ENCODE data around the gene BST1. TPM values are rescaled to one million over a fixed set of nuclear protein-coding genes. Genes with fewer than 3 reads are reported as not detected.
A peak's percentile ranks its signal among the peaks of the same experiment; 100 is the strongest.

Gene BST1
- polyA plus RNA-seq, 3 donors = 140 to 297 (median 266) TPM

GRCh38 chr4:15672101-15672500 lies 30.8 kb upstream of the BST1 start:
- no peaks in the 10 kb centered on the region for H3K36me3 ChIP-seq (replicated peaks in 1 of 2; ENCODE audit: control insufficient read depth in 1 of 2, insufficient read depth in 2 of 2, low read length in 2 of 2)
- no CpG with 5 or more reads among the region's 3 CpGs for WGBS (ENCODE audit: insufficient coverage)
- no peaks in the 10 kb centered on the region for H4K20me1 ChIP-seq (ENCODE audit: insufficient read depth, low read length)
- no peak overlapping the region for H3K9ac ChIP-seq (ENCODE audit: insufficient read depth, low read length, poor library complexity, severe bottlenecking)
- Mint-ChIP-seq H3K27me3 (ENCODE audit: low read depth in 3 of 3) (no peaks in the 10 kb centered on the region), H3K4me3 (no peak overlapping the region), H3K27ac (peak overlapping the region in 5 of 7 donors; percentile 4 to 76 (median 61)), H3K9me3 (peaks cover 0 to 5% (median 0%) of the 10 kb centered on the region in 7 donors), H3K36me3 (peaks cover 9 to 12% of the 10 kb centered on the region in 2 donors), H3K4me1 (peaks cover 63% of the 10 kb centered on the region)
- no peak for TF ChIP-seq CTCF (IDR thresholded peaks at IDR 0.05)
- no peak for DNase-seq
- no peak overlapping the region for H3K4me2 ChIP-seq (replicated peaks; ENCODE audit: extremely low read depth, low read length, poor library complexity, severe bottlenecking)
- H3K27me3 ChIP-seq (ENCODE audit: control insufficient read depth in 2 of 2, insufficient read depth in 2 of 2, low read length in 2 of 2) = no peaks in the 10 kb centered on the region
- H3K4me1 ChIP-seq (ENCODE audit: control insufficient read depth in 1 of 2, insufficient read depth in 2 of 2, low read length in 2 of 2) = peaks cover 45 to 72% of the 10 kb centered on the region in 2 donors
- H3K4me3 ChIP-seq (replicated peaks in 1 of 3; ENCODE audit: low read depth in 2 of 3, low read length in 3 of 3) = no peak overlapping the region
- H3K9me3 ChIP-seq (replicated peaks in 1 of 2; ENCODE audit: control insufficient read depth in 1 of 2, insufficient read depth in 1 of 2, low read length in 2 of 2) = no peaks in the 10 kb centered on the region
- H3K27ac ChIP-seq (ENCODE audit: low read depth in 1 of 2, low read length in 2 of 2) = peak overlapping the region in 1 of 2 donors; percentile 39
- no peak overlapping the region for H2AFZ ChIP-seq (ENCODE audit: insufficient read depth, low read depth, low read length, poor library complexity, severe bottlenecking)
- H3K79me2 ChIP-seq (ENCODE audit: insufficient read depth, low read length) = peaks cover 100% of the 10 kb centered on the region
- intact Hi-C loops (cut with micrococcal nuclease) = no loop called here

GRCh38 chr4:15673337-15673736 lies 29.5 kb upstream of the BST1 start:
- H3K9me3 ChIP-seq (replicated peaks in 1 of 2; ENCODE audit: control insufficient read depth in 1 of 2, insufficient read depth in 1 of 2, low read length in 2 of 2) = no peaks in the 10 kb centered on the region
- no peak overlapping the region for H2AFZ ChIP-seq (ENCODE audit: insufficient read depth, low read depth, low read length, poor library complexity, severe bottlenecking)
- no peaks in the 10 kb centered on the region for H4K20me1 ChIP-seq (ENCODE audit: insufficient read depth, low read length)
- H3K4me3 ChIP-seq (replicated peaks in 1 of 3; ENCODE audit: low read depth in 2 of 3, low read length in 3 of 3) = peak overlapping the region in 1 of 3 experiments; percentile 43
- no peak for TF ChIP-seq CTCF (IDR thresholded peaks at IDR 0.05)
- peaks cover 4 to 6% of the 10 kb centered on the region in 2 donors for H3K36me3 Mint-ChIP-seq
- no peak overlapping the region for H3K9ac ChIP-seq (ENCODE audit: insufficient read depth, low read length, poor library complexity, severe bottlenecking)
- no peak overlapping the region for H3K4me3 Mint-ChIP-seq
- no peak for DNase-seq
- peaks cover 50 to 72% of the 10 kb centered on the region in 2 donors for H3K4me1 ChIP-seq (ENCODE audit: control insufficient read depth in 1 of 2, insufficient read depth in 2 of 2, low read length in 2 of 2)
- H3K4me1 Mint-ChIP-seq = peaks cover 67% of the 10 kb centered on the region
- peaks cover 100% of the 10 kb centered on the region for H3K79me2 ChIP-seq (ENCODE audit: insufficient read depth, low read length)
- peaks cover 0 to 5% (median 0%) of the 10 kb centered on the region in 7 donors for H3K9me3 Mint-ChIP-seq
- peak overlapping the region in 1 of 2 donors; percentile 77 for H3K27ac ChIP-seq (ENCODE audit: low read depth in 1 of 2, low read length in 2 of 2)
- peak overlapping the region; percentile 73 to 94 (median 88) for H3K27ac Mint-ChIP-seq
- no peaks in the 10 kb centered on the region for H3K27me3 ChIP-seq (ENCODE audit: control insufficient read depth in 2 of 2, insufficient read depth in 2 of 2, low read length in 2 of 2)
- no peaks in the 10 kb centered on the region for H3K27me3 Mint-ChIP-seq (ENCODE audit: low read depth in 3 of 3)
- no peaks in the 10 kb centered on the region for H3K36me3 ChIP-seq (replicated peaks in 1 of 2; ENCODE audit: control insufficient read depth in 1 of 2, insufficient read depth in 2 of 2, low read length in 2 of 2)
- intact Hi-C loops (cut with micrococcal nuclease) = no loop called here
- no CpG with 5 or more reads among the region's 1 CpG for WGBS (ENCODE audit: insufficient coverage)
- peak overlapping the region; percentile 53 for H3K4me2 ChIP-seq (replicated peaks; ENCODE audit: extremely low read depth, low read length, poor library complexity, severe bottlenecking)
